Urinary bladder (tissue), 4 donors: ENCODE results near the gene SMARCE1. TPM values are rescaled to one million over a fixed set of nuclear protein-coding genes. Genes with fewer than 3 reads are reported as not detected.

Source experiments
- DNase-seq: peaks from one replicate; pipeline ENCODE4 v3.0.0-alpha.2; 2015; ENCODE audit errors: extremely low spot score
- H3K27ac ChIP-seq: one replicate; pipeline ENCODE4 v1.5.1; 2013; ENCODE audit warnings: low read depth, mild to moderate bottlenecking, moderate library complexity
- H3K36me3 ChIP-seq: one replicate; pipeline ENCODE4 v1.6.1; 2013; ENCODE audit warnings: mild to moderate bottlenecking, moderate library complexity; ENCODE audit not compliant: insufficient read depth
- H3K4me1 ChIP-seq: one replicate; pipeline ENCODE4 v1.6.1; 2013; ENCODE audit warnings: mild to moderate bottlenecking, moderate library complexity; ENCODE audit not compliant: insufficient read depth
- H3K4me3 ChIP-seq: one replicate; pipeline ENCODE4 v1.5.1; 2013; ENCODE audit warnings: low read depth, low read length
- WGBS: extraction: QIAGEN DNeasy Blood & Tissue Kit; methylation state at CpG from one replicate; pipeline ENCODE4 v1.1.7; 2013; 5-methylcytosine and 5-hydroxymethylcytosine counted together
- polyA plus RNA-seq: library from polyadenylated mRNA; stranded (reverse); fragments of 200-250 nt; gene quantifications from one replicate; pipeline ENCODE4 v1.2.3, GENCODE V29; 2013
- total RNA-seq: library from RNA; depleted of rRNA; stranded (reverse); fragments of >200 nt; gene quantifications from one replicate; pipeline ENCODE4 v1.2.3, GENCODE V29; 2014
- donor health status: healthy with polysubstance abuse.
- donor health status: healthy.

SMARCE1 gene
- total and polyA plus RNA-seq, 2 donors, result 97.6 to 126 TPM

GRCh38 chr17:40625311-40625710, 22.3 kb downstream of the SMARCE1 start:
- WGBS, result 34% methylated on average over 5 of the region's 5 CpGs
- Histone ChIP-seq H3K4me1 (no peaks in the 10 kb centered on the region), H3K27ac (no peak overlapping the region), H3K36me3 (peaks cover 2% of the 10 kb centered on the region), H3K4me3 (no peak overlapping the region)
- DNase-seq, result no peak

GRCh38 chr17:40623419-40624210, 24.0 kb downstream of the SMARCE1 start:
- no peak for DNase-seq
- H3K4me3 ChIP-seq, result no peak overlapping the region
- no peaks in the 10 kb centered on the region for H3K4me1 ChIP-seq
- no peak overlapping the region for H3K27ac ChIP-seq
- H3K36me3 ChIP-seq, result no peaks in the 10 kb centered on the region
- WGBS, result 74% methylated on average over 12 of the region's 12 CpGs

GRCh38 chr17:40622509-40622928, 25.1 kb downstream of the SMARCE1 start:
- DNase-seq, result no peak
- Histone ChIP-seq H3K27ac (no peak overlapping the region), H3K36me3 (no peaks in the 10 kb centered on the region), H3K4me1 (no peaks in the 10 kb centered on the region), H3K4me3 (no peak overlapping the region)
- WGBS, result 62% methylated on average over 3 of the region's 3 CpGs

GRCh38 chr17:40621578-40621977, 26.0 kb downstream of the SMARCE1 start:
- no peaks in the 10 kb centered on the region for H3K4me1 ChIP-seq
- DNase-seq, result no peak
- H3K27ac ChIP-seq, result no peak overlapping the region
- no peaks in the 10 kb centered on the region for H3K36me3 ChIP-seq
- 36% methylated on average over 8 of the region's 8 CpGs for WGBS
- no peak overlapping the region for H3K4me3 ChIP-seq

- H3K4me3 ChIP-seq, result no peak overlapping the region
- no peak for DNase-seq
- H3K36me3 ChIP-seq, result no peaks in the 10 kb centered on the region
- H3K4me1 ChIP-seq, result no peaks in the 10 kb centered on the region
- WGBS, result 83% methylated on average over 6 of the region's 6 CpGs
- no peak overlapping the region for H3K27ac ChIP-seq
Observed at GRCh38 chr17:40621019-40621418, 26.6 kb downstream of the SMARCE1 start.

- Histone ChIP-seq H3K4me3 (no peak overlapping the region), H3K4me1 (no peaks in the 10 kb centered on the region), H3K27ac (no peak overlapping the region), H3K36me3 (no peaks in the 10 kb centered on the region)
- WGBS, result 69% methylated on average over 16 of the region's 16 CpGs
- DNase-seq, result no peak
Observed at GRCh38 chr17:40618754-40619625, 28.6 kb downstream of the SMARCE1 start.

GRCh38 chr17:40617678-40618240, 29.9 kb downstream of the SMARCE1 start:
- Histone ChIP-seq H3K36me3 (no peaks in the 10 kb centered on the region), H3K4me3 (no peak overlapping the region), H3K4me1 (no peaks in the 10 kb centered on the region), H3K27ac (no peak overlapping the region)
- DNase-seq, result no peak
- 43% methylated on average over 11 of the region's 11 CpGs for WGBS

GRCh38 chr17:40616592-40616991, 31.0 kb downstream of the SMARCE1 start:
- no peak for DNase-seq
- Histone ChIP-seq H3K4me3 (no peak overlapping the region), H3K4me1 (no peaks in the 10 kb centered on the region), H3K27ac (no peak overlapping the region), H3K36me3 (no peaks in the 10 kb centered on the region)
- WGBS, result 64% methylated on average over 3 of the region's 3 CpGs

GRCh38 chr17:40615841-40616476, 31.7 kb downstream of the SMARCE1 start:
- WGBS, result 80% methylated on average over 10 of the region's 10 CpGs
- DNase-seq, result no peak
- Histone ChIP-seq H3K4me3 (no peak overlapping the region), H3K4me1 (no peaks in the 10 kb centered on the region), H3K27ac (no peak overlapping the region), H3K36me3 (no peaks in the 10 kb centered on the region)

GRCh38 chr17:40615068-40615840, 32.4 kb downstream of the SMARCE1 start:
- no peak for DNase-seq
- Histone ChIP-seq H3K36me3 (no peaks in the 10 kb centered on the region), H3K4me3 (no peak overlapping the region), H3K27ac (no peak overlapping the region), H3K4me1 (no peaks in the 10 kb centered on the region)
- WGBS, result 68% methylated on average over 7 of the region's 7 CpGs

- WGBS, result 84% methylated on average over 13 of the region's 13 CpGs
- Histone ChIP-seq H3K27ac (no peak overlapping the region), H3K4me3 (no peak overlapping the region), H3K36me3 (no peaks in the 10 kb centered on the region), H3K4me1 (no peaks in the 10 kb centered on the region)
- DNase-seq, result no peak
Observed at GRCh38 chr17:40614431-40615067, 33.1 kb downstream of the SMARCE1 start.

- Histone ChIP-seq H3K4me1 (no peaks in the 10 kb centered on the region), H3K27ac (no peak overlapping the region), H3K36me3 (no peaks in the 10 kb centered on the region), H3K4me3 (no peak overlapping the region)
- 85% methylated on average over 5 of the region's 5 CpGs for WGBS
- DNase-seq, result no peak
Observed at GRCh38 chr17:40613467-40614154, 34.0 kb downstream of the SMARCE1 start.
